K562 (cell line): ENCODE data around the gene KLHL41. TPM values are rescaled to one million over a fixed set of nuclear protein-coding genes. Genes with fewer than 3 reads are reported as not detected.
A peak's percentile ranks its signal among the peaks of the same experiment; 100 is the strongest.

Experiments
- CREM ChIP-seq: IDR thresholded peaks from 2 replicates; pipeline ENCODE4 v1.6.1; 2014; ENCODE audit warnings: antibody characterized with exemption, low read depth
- E2F8 ChIP-seq: fragments of 450-650 bp; IDR thresholded peaks from 2 replicates; pipeline ENCODE4 v1.7.1; 2018; ENCODE audit warnings: mild to moderate bottlenecking, low read depth; ENCODE audit not compliant: partially characterized antibody
- FIP1L1 ChIP-seq: fragments of 200-400 bp; formaldehyde crosslinking; IDR thresholded peaks from 2 replicates; pipeline ENCODE4 v1.6.1; 2018; ENCODE audit warnings: mild to moderate bottlenecking, low read depth, low read length; ENCODE audit not compliant: poor library complexity, severe bottlenecking
- MEIS2 ChIP-seq: fragments of 450-650 bp; IDR thresholded peaks from 2 replicates; pipeline ENCODE4 v1.6.1; 2014; ENCODE audit warnings: mild to moderate bottlenecking; ENCODE audit not compliant: partially characterized antibody
- NCOA2 ChIP-seq, 2 experiments: fragments of 450-650 bp; IDR thresholded peaks; 2 replicates each; pipeline ENCODE4 v1.6.1; 2018; ENCODE audit warnings: mild to moderate bottlenecking in 2 of 2, moderate library complexity in 1 of 2; ENCODE audit not compliant: partially characterized antibody in 2 of 2
- NR3C1 ChIP-seq: sonication (generic); formaldehyde crosslinking; IDR thresholded peaks from 2 replicates; pipeline ENCODE4 v1.8.1; 2022; ENCODE audit warnings: missing genetic modification reagents
- PBX2 ChIP-seq, 2 experiments: IDR thresholded peaks in 1 of 2; conservative IDR thresholded peaks in 1 of 2; 2 replicates each; pipeline ENCODE4 v1.6.1; 2016; ENCODE audit warnings: low read depth in 2 of 2, mild to moderate bottlenecking in 1 of 2, missing compliant biosample characterization in 1 of 2, missing genetic modification characterization in 1 of 2, moderate library complexity in 1 of 2
- PML ChIP-seq: IDR thresholded peaks from 2 replicates; pipeline ENCODE4 v1.6.1; 2012; ENCODE audit warnings: low read length, inconsistent platforms
- RBM39 ChIP-seq: fragments of 200-400 bp; formaldehyde crosslinking; optimal IDR thresholded peaks from 2 replicates; pipeline ENCODE3; 2018; ENCODE audit warnings: low read depth, low read length
- SAFB ChIP-seq: fragments of 200-400 bp; formaldehyde crosslinking; IDR thresholded peaks from 2 replicates; pipeline ENCODE4 v1.6.1; 2017; ENCODE audit warnings: low read depth, low read length, borderline replicate concordance
- SNIP1 ChIP-seq: fragments of 450-650 bp; IDR thresholded peaks from 2 replicates; pipeline ENCODE4 v1.7.1; 2017; ENCODE audit warnings: low read depth, mild to moderate bottlenecking
- TCF7 ChIP-seq: sonication (generic); IDR thresholded peaks from 2 replicates; pipeline ENCODE4 v1.6.1; 2016; ENCODE audit warnings: antibody characterized with exemption, borderline replicate concordance
- TEAD1 ChIP-seq, 2 experiments: fragments of 450-650 bp in 1 of 2; sonication (generic) in 1 of 2; formaldehyde crosslinking; IDR thresholded peaks; 2 replicates each; pipeline versions ENCODE4 v1.4.0 to v1.8.0; 2020 to 2022; ENCODE audit warnings: mild to moderate bottlenecking in 2 of 2, missing genetic modification reagents in 1 of 2
- THRAP3 ChIP-seq: fragments of 450-650 bp; IDR thresholded peaks from 2 replicates; pipeline ENCODE4 v1.6.1; 2016; ENCODE audit warnings: mild to moderate bottlenecking, inconsistent platforms, borderline replicate concordance
- ZBTB12 ChIP-seq: fragments of 250-450 bp; sonication (Bioruptor Pico); IDR thresholded peaks from 2 replicates; pipeline ENCODE4 v1.4.0; 2020
- ZNF263 ChIP-seq: sonication (generic); formaldehyde crosslinking; IDR thresholded peaks from 2 replicates; pipeline ENCODE4 v1.8.0; 2022; ENCODE audit warnings: mild to moderate bottlenecking, missing genetic modification reagents, borderline replicate concordance
- ZNF324 ChIP-seq: fragments of 250-450 bp; sonication (Bioruptor Pico); IDR thresholded peaks from 2 replicates; pipeline ENCODE4 v1.4.0; 2020; ENCODE audit warnings: mild to moderate bottlenecking
- polyA plus RNA-seq, 8 experiments: library from polyadenylated mRNA; depleted of rRNA in 4 of 8; stranded (reverse) in 5 of 8; unstranded in 3 of 8; fragments of >200 nt; fragmentation: Nextera tagmentation in 2 of 8; fragmentation: Illumina TruSeq in 1 of 8; extraction: Ambion mirVana in 2 of 8; extraction: Trizol in 1 of 8; gene quantifications; 2 replicates each; pipeline versions ENCODE4 v1.2.1 to v1.2.3, GENCODE V29; 2011 to 2014; ENCODE audit warnings: inconsistent platforms in 1 of 8, missing spikeins in 1 of 8
- total RNA-seq, 7 experiments: library from RNA; depleted of rRNA in 6 of 7; stranded (reverse); fragments of >200 nt in 6 of 7; fragmentation: Illumina TruSeq in 2 of 7; extraction: Trizol in 2 of 7; gene quantifications; 2 replicates each; pipeline versions ENCODE4 v1.2.1 to v1.2.3, GENCODE V29; 2011 to 2021; ENCODE audit warnings: low replicate concordance in 1 of 7
- TF ChIP-seq, protein P1 (sequence below): sonication (generic); formaldehyde crosslinking; IDR thresholded peaks from 2 replicates; pipeline ENCODE4 v1.8.0; 2022; ENCODE audit warnings: mild to moderate bottlenecking, missing genetic modification reagents
- TF ChIP-seq, protein P2 (sequence below): fragments of 450-650 bp; IDR thresholded peaks from 2 replicates; pipeline ENCODE4 v1.6.1; 2016

The KLHL41 gene
- total and polyA plus RNA-seq, 9 of the 15 experiments (the other 6 are each of a cell fraction or from before 2014, with no cell fraction given): 0.05 to 1.5 (median 0.09) TPM

GRCh38 chr2:169513926-169514325 is 4.4 kb downstream of the KLHL41 start (continued):
- TF ChIP-seq ZNF263 (CRISPR knock-in tag) (no peak), SAFB (no peak), THRAP3 (no peak), PML (no peak), TCF7 (no peak), CREM (no peak), ZBTB12 (CRISPR knock-in tag) (no peak), NR3C1 (CRISPR knock-in tag) (no peak), NCOA2 (IDR thresholded peaks at IDR 0.05; ENCODE audit: partially characterized antibody in 2 of 2) (no peak), E2F8 (no peak), PBX2 (CRISPR knock-in tag; IDR thresholded peaks at IDR 0.05; ENCODE audit: low read depth) (no peak), PBX2 (tag; conservative IDR thresholded peaks at IDR 0.05; ENCODE audit: low read depth) (0 out of 2 replicates have a peak, but pooled peaks have one; percentile 21), ZNF324 (no peak), MEIS2 (peak; percentile 15), FIP1L1 (no peak), SNIP1 (no peak), RBM39 (no peak), TEAD1 (CRISPR knock-in tag; IDR thresholded peaks at IDR 0.05) (no peak)
- TF ChIP-seq, protein P1, sequence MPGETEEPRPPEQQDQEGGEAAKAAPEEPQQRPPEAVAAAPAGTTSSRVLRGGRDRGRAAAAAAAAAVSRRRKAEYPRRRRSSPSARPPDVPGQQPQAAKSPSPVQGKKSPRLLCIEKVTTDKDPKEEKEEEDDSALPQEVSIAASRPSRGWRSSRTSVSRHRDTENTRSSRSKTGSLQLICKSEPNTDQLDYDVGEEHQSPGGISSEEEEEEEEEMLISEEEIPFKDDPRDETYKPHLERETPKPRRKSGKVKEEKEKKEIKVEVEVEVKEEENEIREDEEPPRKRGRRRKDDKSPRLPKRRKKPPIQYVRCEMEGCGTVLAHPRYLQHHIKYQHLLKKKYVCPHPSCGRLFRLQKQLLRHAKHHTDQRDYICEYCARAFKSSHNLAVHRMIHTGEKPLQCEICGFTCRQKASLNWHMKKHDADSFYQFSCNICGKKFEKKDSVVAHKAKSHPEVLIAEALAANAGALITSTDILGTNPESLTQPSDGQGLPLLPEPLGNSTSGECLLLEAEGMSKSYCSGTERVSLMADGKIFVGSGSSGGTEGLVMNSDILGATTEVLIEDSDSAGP (CRISPR knock-in tag): no peak
- TF ChIP-seq, protein P2, sequence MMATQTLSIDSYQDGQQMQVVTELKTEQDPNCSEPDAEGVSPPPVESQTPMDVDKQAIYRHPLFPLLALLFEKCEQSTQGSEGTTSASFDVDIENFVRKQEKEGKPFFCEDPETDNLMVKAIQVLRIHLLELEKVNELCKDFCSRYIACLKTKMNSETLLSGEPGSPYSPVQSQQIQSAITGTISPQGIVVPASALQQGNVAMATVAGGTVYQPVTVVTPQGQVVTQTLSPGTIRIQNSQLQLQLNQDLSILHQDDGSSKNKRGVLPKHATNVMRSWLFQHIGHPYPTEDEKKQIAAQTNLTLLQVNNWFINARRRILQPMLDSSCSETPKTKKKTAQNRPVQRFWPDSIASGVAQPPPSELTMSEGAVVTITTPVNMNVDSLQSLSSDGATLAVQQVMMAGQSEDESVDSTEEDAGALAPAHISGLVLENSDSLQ: peak; percentile 77
